Glomerular endothelial cell (primary cell): ENCODE data around the gene APCDD1. TPM values are rescaled to one million over a fixed set of nuclear protein-coding genes. Genes with fewer than 3 reads are reported as not detected.
"Not testable (repeated sequence)": the region's sequence is repeated elsewhere in the genome, so short reads cannot be mapped to it uniquely, and the experiment has no call there.

Source experiments
- DNase-seq: peaks from one replicate; pipeline ENCODE4 v3.0.0-alpha.2; 2011; ENCODE audit warnings: low read depth, low spot score; ENCODE audit errors: extremely low read depth
- total RNA-seq: library from RNA; depleted of rRNA; stranded (reverse); fragments of >200 nt; gene quantifications from 2 replicates; pipeline ENCODE4 v1.2.3, GENCODE V29; 2015

Gene APCDD1
- total RNA-seq, 1 donor from 2014 or later = 0.12 TPM

DNA sequence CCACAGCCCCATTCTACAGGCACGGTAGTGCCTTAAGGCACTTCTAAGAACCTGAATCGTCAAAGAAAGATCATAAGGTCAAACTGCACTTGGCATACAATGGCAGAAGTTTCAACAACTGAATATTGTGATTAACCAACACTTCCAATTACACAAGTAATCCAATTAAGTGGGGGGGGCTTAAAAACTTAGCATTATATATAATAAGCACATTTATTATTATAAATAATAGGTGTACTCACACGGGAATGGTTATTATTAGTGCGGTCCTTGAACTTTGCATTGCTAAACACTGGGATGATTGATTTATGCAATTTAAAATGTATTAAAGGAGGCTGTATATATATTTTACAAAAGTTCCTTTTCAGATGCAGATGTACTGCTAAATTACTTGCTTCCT lies 7.6 kb downstream of the APCDD1 start:
- DNase-seq = no peak

GRCh38 chr18:10462597-10462996 lies 8.2 kb downstream of the APCDD1 start:
- no peak for DNase-seq

DNA sequence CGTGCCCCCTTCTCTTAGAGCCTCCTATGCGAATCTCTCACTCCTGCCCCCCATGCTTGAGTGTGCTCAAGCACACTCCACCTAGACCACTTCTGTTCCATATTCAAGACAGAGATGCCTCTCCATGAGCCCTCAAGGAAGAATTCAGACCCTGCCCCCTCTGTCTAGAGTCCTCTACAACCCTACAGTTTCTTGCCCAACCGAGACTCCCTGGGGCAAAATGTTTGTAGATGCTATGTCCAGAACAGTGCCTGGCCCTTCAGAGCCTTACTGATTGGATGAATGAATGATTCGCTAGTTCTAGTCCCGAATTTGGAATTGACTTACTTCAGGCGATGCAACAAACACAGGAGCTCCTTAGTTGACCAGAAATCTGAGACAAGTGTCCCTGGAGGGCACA lies 8.7 kb downstream of the APCDD1 start:
- DNase-seq = no peak

GRCh38 chr18:10463741-10464140 lies 9.3 kb downstream of the APCDD1 start:
- no peak for DNase-seq

DNA sequence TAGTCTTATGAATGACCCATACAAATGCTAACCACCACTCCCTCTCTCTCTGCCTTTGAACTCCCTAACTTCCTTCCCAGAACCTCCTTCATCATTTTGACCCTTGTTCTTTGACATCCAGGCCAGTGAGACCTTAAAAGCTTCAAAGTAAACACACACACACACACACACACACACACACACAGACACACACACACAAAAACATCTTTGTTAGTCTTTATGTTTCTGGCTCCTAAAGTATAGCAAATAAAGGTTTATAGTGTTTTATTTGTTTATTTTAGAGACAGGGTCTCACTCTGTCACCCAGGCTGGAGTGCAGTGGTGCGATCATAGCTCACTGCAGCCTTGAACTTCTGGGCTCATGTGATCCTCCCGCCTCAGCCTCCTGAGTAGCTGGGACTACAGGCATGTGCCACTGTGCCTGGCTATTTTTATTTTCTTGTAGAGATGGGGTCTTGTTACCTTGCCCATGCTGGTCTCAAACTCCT lies 9.8 kb downstream of the APCDD1 start:
- not testable (repeated sequence) for DNase-seq

DNA sequence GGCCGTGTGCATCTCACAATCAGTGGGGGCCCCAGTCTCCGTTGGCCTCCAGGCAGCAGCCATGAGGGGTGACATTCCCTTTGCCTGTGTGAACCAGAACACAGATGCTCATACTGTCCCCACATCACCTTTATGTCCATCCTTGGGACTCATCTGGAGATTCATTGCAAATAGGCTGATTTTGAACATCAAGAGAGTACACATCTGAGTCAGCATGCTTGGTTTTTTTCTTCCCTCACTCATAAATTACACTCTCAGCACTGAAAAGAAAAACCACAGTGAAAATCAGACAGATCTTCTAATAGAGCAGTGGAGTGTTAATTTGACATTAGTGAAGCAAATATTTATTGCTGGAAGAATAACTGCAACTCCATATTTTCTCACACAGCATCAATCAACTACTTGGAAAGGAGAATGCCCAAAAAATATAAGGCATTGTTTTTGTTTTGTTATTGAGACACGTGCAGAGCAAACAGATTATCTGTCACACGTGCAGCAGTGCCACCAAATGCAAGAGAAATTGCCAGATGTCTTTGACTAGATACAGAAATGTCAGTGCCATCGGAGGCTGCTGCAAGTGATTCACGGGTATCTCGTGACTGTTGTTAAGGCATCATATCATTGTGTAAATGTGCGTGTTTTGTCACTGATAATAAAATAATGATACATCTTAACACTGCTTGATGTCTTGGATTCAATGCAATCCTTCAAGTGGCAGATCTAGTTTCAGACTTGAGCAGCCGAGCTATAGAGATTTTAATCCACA lies 10.9 kb downstream of the APCDD1 start:
- DNase-seq = no peak

DNA sequence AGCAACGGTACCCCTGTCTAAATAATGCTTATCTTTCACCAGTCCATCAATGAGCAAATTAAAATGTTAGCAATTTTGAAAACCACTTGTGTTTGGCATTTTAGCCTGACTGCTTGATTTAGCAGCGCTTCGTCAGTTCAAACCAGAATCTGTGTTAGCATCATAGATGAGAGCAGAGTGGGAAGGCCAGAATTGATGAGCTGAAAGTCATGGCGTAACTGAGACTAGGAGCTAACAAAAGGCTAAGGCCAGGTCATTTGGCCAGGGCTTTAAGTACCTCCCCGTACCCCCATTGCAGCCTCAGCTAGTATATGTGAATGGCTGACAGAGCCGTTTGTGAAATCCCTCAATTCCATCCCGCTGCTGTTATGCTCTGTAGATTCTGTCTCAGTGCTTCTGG lies 16.0 kb downstream of the APCDD1 start:
- no peak for DNase-seq

DNA sequence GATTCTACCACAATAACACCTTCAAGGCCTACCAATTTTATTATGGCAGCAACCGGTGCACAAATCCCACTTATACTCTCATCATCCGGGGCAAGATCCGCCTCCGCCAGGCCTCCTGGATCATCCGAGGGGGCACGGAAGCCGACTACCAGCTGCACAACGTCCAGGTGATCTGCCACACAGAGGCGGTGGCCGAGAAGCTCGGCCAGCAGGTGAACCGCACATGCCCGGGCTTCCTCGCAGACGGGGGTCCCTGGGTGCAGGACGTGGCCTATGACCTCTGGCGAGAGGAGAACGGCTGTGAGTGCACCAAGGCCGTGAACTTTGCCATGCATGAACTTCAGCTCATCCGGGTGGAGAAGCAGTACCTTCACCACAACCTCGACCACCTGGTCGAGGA lies 17.1 kb downstream of the APCDD1 start:
- no peak for DNase-seq

DNA sequence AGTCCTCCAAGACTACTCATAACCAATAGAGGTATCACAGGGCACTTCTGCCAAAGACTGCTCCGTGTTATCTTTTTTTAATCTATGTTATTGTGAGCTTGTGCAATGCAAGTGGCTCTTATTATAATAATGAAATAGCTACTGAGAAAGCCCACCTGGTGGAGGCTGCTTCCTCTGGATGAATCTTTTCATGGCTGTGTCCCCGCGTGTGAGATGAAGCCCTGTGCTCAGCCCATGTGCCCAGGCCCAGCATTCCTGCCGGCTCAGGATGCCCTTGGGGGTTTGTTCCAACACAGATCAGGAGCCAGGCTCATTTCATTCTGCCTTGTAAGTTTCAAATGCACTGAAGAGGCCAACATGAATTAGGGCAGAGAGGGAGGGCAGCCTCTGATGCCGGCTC lies 18.7 kb downstream of the APCDD1 start:
- no peak for DNase-seq

DNA sequence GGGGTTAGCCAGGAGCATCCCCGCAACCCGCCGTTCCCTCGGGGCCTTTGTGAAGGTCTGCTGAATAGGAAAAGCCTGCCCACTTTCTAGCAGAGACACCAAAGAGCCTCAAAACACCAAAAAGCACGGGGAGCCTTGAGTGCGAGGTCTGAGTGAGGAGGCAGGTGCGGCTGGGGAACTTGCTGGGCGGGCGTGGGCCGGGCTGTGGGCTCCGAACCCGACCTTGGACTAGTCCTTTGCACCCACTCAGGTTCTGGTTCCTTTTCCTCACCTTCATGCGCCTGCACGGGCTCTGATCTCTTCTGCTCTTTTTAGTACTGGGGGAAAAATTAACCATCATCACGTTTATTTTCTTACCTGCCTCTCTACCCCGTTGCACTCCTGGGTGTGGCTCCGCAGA lies 19.9 kb downstream of the APCDD1 start:
- no peak for DNase-seq

DNA sequence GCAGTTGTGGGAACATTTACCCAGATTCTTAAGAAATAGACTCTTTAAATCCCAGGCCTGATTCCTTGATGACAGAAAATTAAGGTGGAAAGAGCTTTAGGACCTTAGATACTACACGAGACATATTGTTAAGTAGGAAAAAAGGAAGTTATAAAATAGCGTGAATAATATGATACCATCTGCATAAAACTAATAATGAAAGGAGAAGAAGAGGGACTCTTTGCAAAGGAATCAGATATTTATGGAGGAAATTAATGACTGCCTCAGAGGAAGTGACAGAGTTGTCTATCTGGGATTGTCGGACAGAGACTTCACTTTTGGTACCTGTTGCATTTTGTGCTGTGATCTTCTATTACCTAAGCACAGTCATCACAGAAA lies 20.8 kb downstream of the APCDD1 start:
- no peak for DNase-seq

- DNase-seq = no peak
These were observed 21.3 kb downstream of the APCDD1 start for GRCh38 chr18:10475654-10476291.

DNA sequence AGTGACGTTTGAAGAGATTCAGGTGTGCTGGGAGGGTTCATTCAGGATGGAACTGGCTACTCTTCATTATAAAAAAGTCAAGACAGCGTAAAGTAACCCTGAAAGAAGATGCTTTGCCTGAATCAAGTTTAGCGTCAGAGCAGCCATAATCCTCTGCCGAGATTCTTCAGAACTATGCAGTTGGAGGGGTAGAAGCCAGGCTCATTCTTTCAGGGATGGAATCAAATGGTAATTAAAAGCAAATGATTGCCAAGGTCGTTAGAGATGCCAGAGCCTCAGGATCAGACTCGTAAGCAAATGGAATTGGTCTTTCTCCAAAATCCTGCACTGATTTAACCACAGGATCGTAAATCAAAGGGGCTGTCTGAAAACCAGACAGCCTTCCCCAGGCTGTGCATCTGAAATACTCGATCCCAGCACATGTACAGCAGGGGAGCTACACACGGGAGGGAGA lies 21.9 kb downstream of the APCDD1 start:
- no peak for DNase-seq

GRCh38 chr18:10477121-10477862 lies 22.9 kb downstream of the APCDD1 start:
- DNase-seq = no peak

- no peak for DNase-seq
These were observed 23.4 kb downstream of the APCDD1 start for GRCh38 chr18:10477863-10478260.

DNA sequence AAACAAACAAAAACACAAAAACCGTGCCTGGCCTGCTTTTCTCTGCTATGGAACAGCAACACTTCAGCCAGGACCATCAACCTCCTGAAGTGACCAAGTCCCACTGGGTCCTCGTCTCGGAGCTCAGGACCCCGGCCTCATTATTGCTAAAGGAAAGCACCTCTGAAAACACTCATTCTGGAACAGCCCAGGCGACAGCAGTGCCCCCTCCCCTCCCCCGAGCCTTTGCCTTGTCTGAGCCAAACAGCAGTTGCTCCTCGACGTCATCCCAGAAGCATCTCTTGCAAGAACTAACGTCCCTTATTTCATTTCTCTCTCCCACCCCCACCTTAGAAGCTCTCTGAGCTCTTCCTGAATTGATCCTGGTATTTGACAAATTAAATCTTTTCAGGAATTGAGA lies 27.4 kb downstream of the APCDD1 start:
- no peak for DNase-seq

GRCh38 chr18:10482363-10482984 lies 28.0 kb downstream of the APCDD1 start:
- no peak for DNase-seq

DNA sequence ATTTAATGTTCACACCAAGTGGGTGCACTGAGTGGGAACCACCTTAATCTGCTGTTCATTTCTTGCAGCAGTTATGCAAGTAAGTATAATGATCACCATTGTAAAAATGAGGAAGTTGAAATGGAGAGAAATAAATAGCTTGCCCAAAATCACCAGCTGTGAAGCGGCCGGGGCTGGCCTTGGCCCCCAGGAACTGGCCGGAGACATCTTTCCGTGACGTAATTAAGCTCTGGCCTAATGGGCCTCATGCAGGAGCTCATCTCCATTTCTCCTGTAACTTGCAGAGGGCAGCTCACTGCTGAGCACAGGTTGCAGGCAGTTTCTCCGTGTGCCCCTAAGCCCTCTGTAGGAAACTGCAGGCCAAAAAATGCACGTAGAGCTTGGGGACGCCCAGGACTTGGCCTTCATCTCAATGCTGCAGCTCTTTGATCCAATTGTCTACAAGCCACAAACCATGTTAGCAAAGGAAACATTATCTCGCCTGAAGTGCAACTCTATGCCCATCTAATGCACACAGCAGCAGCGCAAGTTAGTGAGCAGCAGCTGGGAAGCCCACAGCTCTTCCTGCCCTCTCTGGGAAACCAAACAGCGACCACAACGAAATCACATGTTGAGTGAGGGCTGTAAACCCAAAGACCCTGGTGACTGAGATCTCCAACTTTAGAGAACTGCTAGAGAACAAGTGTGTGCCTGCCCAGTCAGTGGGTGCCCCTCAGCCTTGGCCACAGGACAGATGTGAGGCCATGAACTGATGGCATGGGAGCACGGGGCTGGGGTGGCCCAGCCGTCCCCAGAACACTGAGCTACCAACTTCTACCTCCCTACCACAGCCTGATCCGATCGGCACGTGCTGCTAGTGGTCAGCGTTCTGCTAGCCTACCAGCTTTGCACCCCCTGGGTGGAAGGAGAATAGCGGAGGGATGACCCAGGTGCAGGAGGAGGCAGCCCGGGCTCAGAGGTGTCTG lies 28.8 kb downstream of the APCDD1 start:
- DNase-seq = no peak

DNA sequence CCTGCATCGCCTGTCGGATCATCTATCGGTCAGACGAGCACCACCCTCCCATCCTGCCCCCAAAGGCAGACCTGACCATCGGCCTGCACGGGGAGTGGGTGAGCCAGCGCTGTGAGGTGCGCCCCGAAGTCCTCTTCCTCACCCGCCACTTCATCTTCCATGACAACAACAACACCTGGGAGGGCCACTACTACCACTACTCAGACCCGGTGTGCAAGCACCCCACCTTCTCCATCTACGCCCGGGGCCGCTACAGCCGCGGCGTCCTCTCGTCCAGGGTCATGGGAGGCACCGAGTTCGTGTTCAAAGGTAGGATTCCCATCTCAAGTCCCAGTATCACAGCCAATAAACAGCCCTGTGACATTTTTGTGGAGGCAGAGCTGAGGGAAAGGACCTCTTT lies 31.0 kb downstream of the APCDD1 start:
- no peak for DNase-seq

DNA sequence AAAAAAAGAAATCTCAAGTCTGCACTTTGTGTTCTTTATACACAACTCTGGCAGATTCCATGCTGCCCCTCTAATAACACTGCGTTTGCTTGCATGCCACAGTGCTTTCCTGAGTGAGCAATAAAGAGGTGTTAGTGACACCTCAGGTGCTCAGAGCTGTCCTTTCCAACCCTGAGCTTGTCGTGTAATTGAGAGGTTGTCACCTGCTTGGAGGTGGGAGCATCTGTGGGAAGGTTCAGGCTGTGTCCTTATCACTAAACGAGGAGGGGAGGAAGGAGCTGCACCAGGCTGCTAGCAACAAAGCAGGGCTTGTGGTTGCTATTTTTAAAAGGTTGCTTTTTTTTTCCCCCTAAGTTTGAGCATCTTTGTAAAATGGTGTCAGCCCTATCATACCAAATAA lies 31.9 kb downstream of the APCDD1 start:
- DNase-seq = no peak
